ENCODE results near the gene SLC22A4. TPM values are rescaled to one million over a fixed set of nuclear protein-coding genes. Genes with fewer than 3 reads are reported as not detected.

The SLC22A4 gene
- total RNA-seq, 3 donors from 2014 or later, result 2.7 to 13.4 (median 3.6) TPM

GRCh38 chr5:132354381-132355139 lies 60.4 kb downstream of the SLC22A4 start:
- no peaks in the 10 kb centered on the region for H3K9me3 ChIP-seq
- H3K36me3 ChIP-seq (ENCODE audit: low read depth), result no peaks in the 10 kb centered on the region
- no peak overlapping the region for H3K4me3 ChIP-seq
- ATAC-seq (peak; percentile 62), DNase-seq (peak in 1 of 3 donors; percentile 66)
- H3K4me1 ChIP-seq (ENCODE audit: low read depth), result peaks cover 33% of the 10 kb centered on the region
- no peak for TF ChIP-seq CTCF (IDR thresholded peaks at IDR 0.05)
- intact Hi-C loops (cut with DNase I, micrococcal nuclease), result no loop called here

- H3K4me3 ChIP-seq, result no peak overlapping the region
- no peak for TF ChIP-seq CTCF (IDR thresholded peaks at IDR 0.05)
- peak in 1 of 3 donors; percentile 42 for DNase-seq
- intact Hi-C loops (cut with DNase I, micrococcal nuclease), result no loop called here
- H3K36me3 ChIP-seq (ENCODE audit: low read depth), result no peaks in the 10 kb centered on the region
- ATAC-seq, result no peak
- peaks cover 36% of the 10 kb centered on the region for H3K4me1 ChIP-seq (ENCODE audit: low read depth)
- no peaks in the 10 kb centered on the region for H3K9me3 ChIP-seq
Measured at GRCh38 chr5:132355140-132355765, 61.1 kb downstream of the SLC22A4 start.

GRCh38 chr5:132358775-132359174 lies 64.6 kb downstream of the SLC22A4 start:
- peak; percentile 68 for ATAC-seq
- intact Hi-C loops (cut with DNase I, micrococcal nuclease), result no loop called here
- no peak for TF ChIP-seq CTCF (IDR thresholded peaks at IDR 0.05)
- H3K4me1 ChIP-seq (ENCODE audit: low read depth), result peaks cover 36% of the 10 kb centered on the region
- no peaks in the 10 kb centered on the region for H3K36me3 ChIP-seq (ENCODE audit: low read depth)
- no peak overlapping the region for H3K4me3 ChIP-seq
- DNase-seq, result peak in 2 of 3 donors; percentile 32 to 51
- no peaks in the 10 kb centered on the region for H3K9me3 ChIP-seq

- ATAC-seq, result no peak
Measured at GRCh38 chr5:132362086-132362485, 67.9 kb downstream of the SLC22A4 start.

GRCh38 chr5:132363431-132364112 lies 69.4 kb downstream of the SLC22A4 start:
- Histone ChIP-seq H3K9me3 (no peaks in the 10 kb centered on the region), H3K4me1 (ENCODE audit: low read depth) (peaks cover 10% of the 10 kb centered on the region), H3K36me3 (ENCODE audit: low read depth) (no peaks in the 10 kb centered on the region), H3K4me3 (no peak overlapping the region)
- intact Hi-C loops (cut with DNase I, micrococcal nuclease), result no loop called here
- ATAC-seq, result peak; percentile 51
- peak in 1 of 3 donors; percentile 57 for DNase-seq
- TF ChIP-seq CTCF (IDR thresholded peaks at IDR 0.05), result no peak

More at GRCh38 chr5:132362086-132362485, 67.9 kb downstream of the SLC22A4 start:
- intact Hi-C loops (cut with DNase I, micrococcal nuclease), result no loop called here
- H3K9me3 ChIP-seq, result no peaks in the 10 kb centered on the region
- no peak for TF ChIP-seq CTCF (IDR thresholded peaks at IDR 0.05)
- H3K4me3 ChIP-seq, result no peak overlapping the region
- H3K36me3 ChIP-seq (ENCODE audit: low read depth), result no peaks in the 10 kb centered on the region
- H3K4me1 ChIP-seq (ENCODE audit: low read depth), result peaks cover 14% of the 10 kb centered on the region
- no peak for DNase-seq

Data from mucosa of descending colon (tissue), 3 donors.